H1 (cell line): ENCODE data around the gene SCAPER. TPM values are rescaled to one million over a fixed set of nuclear protein-coding genes. Genes with fewer than 3 reads are reported as not detected.

Experiments
- CTBP2 ChIP-seq: IDR thresholded peaks from 2 replicates; pipeline ENCODE4 v1.7.0; 2011; ENCODE audit warnings: borderline replicate concordance, mild to moderate bottlenecking, moderate library complexity, mixed read lengths, low read length; ENCODE audit not compliant: insufficient read depth, insufficient read length
- EZH2 ChIP-seq: fragments of 200-600 bp; sonication (generic); IDR thresholded peaks from 2 replicates; pipeline ENCODE4 v1.7.1; 2012; ENCODE audit warnings: low read depth, mild to moderate bottlenecking, moderate library complexity, low read length, inconsistent platforms; ENCODE audit not compliant: severe bottlenecking
- FOSL1 ChIP-seq: IDR thresholded peaks from 2 replicates; pipeline ENCODE4 v1.6.1; 2011; ENCODE audit warnings: mild to moderate bottlenecking, low read depth, low read length, moderate library complexity; ENCODE audit not compliant: insufficient read depth
- HDAC6 ChIP-seq: IDR thresholded peaks from one replicate; pipeline ENCODE4 v1.7.1; 2012; ENCODE audit warnings: low read depth, mild to moderate bottlenecking, inconsistent platforms, low read length, moderate library complexity
- KDM5A ChIP-seq: fragments of 200-600 bp; IDR thresholded peaks from 2 replicates; pipeline ENCODE4 v1.7.1; 2012; ENCODE audit warnings: mild to moderate bottlenecking, low read length, inconsistent platforms, mixed read lengths
- MAFK ChIP-seq: IDR thresholded peaks from 2 replicates; pipeline ENCODE4 v1.6.1; 2012; ENCODE audit warnings: low read depth, mild to moderate bottlenecking, improper control_type of control experiment, low read length
- POLR2A ChIP-seq, 2 experiments: IDR thresholded peaks; 1 replicate in 1 of 2; 2 replicates in 1 of 2; pipeline ENCODE4 v1.6.1; 2011; ENCODE audit warnings: low read depth in 2 of 2, low read length in 2 of 2, mild to moderate bottlenecking in 2 of 2; ENCODE audit errors: control extremely low read depth in 1 of 2
- POU5F1 ChIP-seq: IDR thresholded peaks from 2 replicates; pipeline ENCODE4 v1.6.1; 2011; ENCODE audit warnings: low read depth, mild to moderate bottlenecking, low read length, moderate library complexity
- SAP30 ChIP-seq: fragments of 300-600 bp; sonication (generic); IDR thresholded peaks from 2 replicates; pipeline ENCODE4 v1.7.1; 2012; ENCODE audit warnings: low read length, moderate library complexity, mild to moderate bottlenecking, inconsistent platforms; ENCODE audit not compliant: insufficient read depth, insufficient replicate concordance
- SIN3A ChIP-seq, 2 experiments: IDR thresholded peaks in 1 of 2; conservative IDR thresholded peaks in 1 of 2; 2 replicates each; pipeline ENCODE4 v1.6.1; 2011 to 2012; ENCODE audit warnings: low read length in 2 of 2, improper control_type of control experiment in 1 of 2, low read depth in 1 of 2, mild to moderate bottlenecking in 1 of 2
- SP4 ChIP-seq: IDR thresholded peaks from 2 replicates; pipeline ENCODE4 v1.6.1; 2012; ENCODE audit warnings: low read length, inconsistent platforms
- SRF ChIP-seq: IDR thresholded peaks from 2 replicates; pipeline ENCODE4 v1.6.1; 2011; ENCODE audit warnings: mild to moderate bottlenecking, low read depth, low read length, moderate library complexity
- SUZ12 ChIP-seq: fragments of 200-600 bp; sonication (generic); IDR thresholded peaks from 2 replicates; pipeline ENCODE4 v1.6.1; 2012; ENCODE audit warnings: mild to moderate bottlenecking, inconsistent platforms, low read length, moderate library complexity, mixed read lengths
- TAF7 ChIP-seq: optimal IDR thresholded peaks from 2 replicates; pipeline ENCODE3; 2011; ENCODE audit warnings: low read depth, mild to moderate bottlenecking, inconsistent platforms, low read length, moderate library complexity, borderline replicate concordance
- TCF12 ChIP-seq: IDR thresholded peaks from 2 replicates; pipeline ENCODE4 v1.6.1; 2011; ENCODE audit warnings: low read depth, mild to moderate bottlenecking, low read length
- polyA plus RNA-seq, 7 experiments: library from polyadenylated mRNA; depleted of rRNA in 3 of 7; stranded (reverse) in 5 of 7; unstranded in 2 of 7; fragments of >200 nt in 5 of 7; fragments of 200-250 nt in 2 of 7; gene quantifications; 1 replicate in 5 of 7; 2 replicates in 1 of 7; 4 replicates in 1 of 7; pipeline versions ENCODE4 v1.2.1 to v1.2.3, GENCODE V29; 2011 to 2013; ENCODE audit warnings: missing spikeins in 2 of 7, mixed read lengths in 2 of 7
- total RNA-seq: library from RNA; stranded (reverse); fragmentation: NEBNext Ultra II Directional; extraction: Animal tissue kit (Norgen Biotek cat#: 25700); gene quantifications from 2 replicates; pipeline ENCODE4 v1.2.1, GENCODE V29; 2021
- TF ChIP-seq, protein P1 (sequence below): IDR thresholded peaks from 2 replicates; pipeline ENCODE4 v1.6.1; 2011; ENCODE audit warnings: low read depth, mild to moderate bottlenecking, low read length; ENCODE audit not compliant: insufficient read depth
- TF ChIP-seq, protein P2 (sequence below): IDR thresholded peaks from 2 replicates; pipeline ENCODE4 v1.6.1; 2012; ENCODE audit warnings: inconsistent platforms

Gene SCAPER
- total and polyA plus RNA-seq, 2 of the 8 experiments (the other 6 are each of a cell fraction or from before 2014, with no cell fraction given): 1.6 to 6.8 TPM

DNA sequence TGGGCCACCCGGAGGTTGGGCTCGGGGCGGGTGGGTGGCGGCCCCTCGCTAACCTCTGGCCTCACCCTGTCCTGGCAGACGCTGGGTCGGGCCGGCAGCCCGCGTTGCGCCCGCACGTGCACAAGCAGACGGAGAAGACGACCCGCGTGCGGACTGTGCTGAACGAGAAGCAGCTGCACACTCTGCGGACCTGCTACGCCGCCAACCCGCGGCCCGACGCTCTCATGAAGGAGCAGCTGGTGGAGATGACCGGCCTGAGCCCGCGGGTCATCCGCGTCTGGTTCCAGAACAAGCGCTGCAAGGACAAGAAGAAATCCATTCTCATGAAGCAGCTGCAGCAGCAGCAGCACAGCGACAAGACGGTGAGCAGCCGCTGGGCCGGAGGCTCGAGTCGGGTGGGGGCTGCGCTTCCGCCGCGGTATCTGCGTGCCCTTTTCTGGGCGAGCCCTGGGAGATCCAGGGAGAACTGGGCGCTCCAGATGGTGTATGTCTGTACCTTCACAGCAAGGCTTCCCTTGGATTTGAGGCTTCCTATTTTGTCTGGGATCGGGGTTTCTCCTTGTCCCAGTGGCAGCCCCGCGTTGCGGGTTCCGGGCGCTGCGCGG is 564.8 kb downstream of the SCAPER start (continued):
- TF ChIP-seq SAP30 (no peak), SRF (no peak), TCF12 (no peak), KDM5A (no peak), SP4 (no peak), CTBP2 (no peak), FOSL1 (no peak), TAF7 (no peak), POU5F1 (no peak), SIN3A (conservative IDR thresholded peaks at IDR 0.05 in 1 of 2, IDR thresholded peaks at IDR 0.05 in 1 of 2; ENCODE audit: low read depth in 1 of 2, low read length in 2 of 2) (no peak), SUZ12 (peak; percentile 99), POLR2A (IDR thresholded peaks at IDR 0.05; ENCODE audit: control extremely low read depth in 1 of 2, low read depth in 2 of 2, low read length in 2 of 2) (no peak), HDAC6 (no peak), EZH2 (peak; percentile 100), MAFK (no peak)
- TF ChIP-seq, protein P1, sequence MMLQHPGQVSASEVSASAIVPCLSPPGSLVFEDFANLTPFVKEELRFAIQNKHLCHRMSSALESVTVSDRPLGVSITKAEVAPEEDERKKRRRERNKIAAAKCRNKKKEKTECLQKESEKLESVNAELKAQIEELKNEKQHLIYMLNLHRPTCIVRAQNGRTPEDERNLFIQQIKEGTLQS: no peak
- TF ChIP-seq, protein P2, sequence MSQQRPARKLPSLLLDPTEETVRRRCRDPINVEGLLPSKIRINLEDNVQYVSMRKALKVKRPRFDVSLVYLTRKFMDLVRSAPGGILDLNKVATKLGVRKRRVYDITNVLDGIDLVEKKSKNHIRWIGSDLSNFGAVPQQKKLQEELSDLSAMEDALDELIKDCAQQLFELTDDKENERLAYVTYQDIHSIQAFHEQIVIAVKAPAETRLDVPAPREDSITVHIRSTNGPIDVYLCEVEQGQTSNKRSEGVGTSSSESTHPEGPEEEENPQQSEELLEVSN: peak; percentile 44; the same call in 1 of the 2 replicates
